ENCODE measurements around the gene NTRK1.

DNA sequence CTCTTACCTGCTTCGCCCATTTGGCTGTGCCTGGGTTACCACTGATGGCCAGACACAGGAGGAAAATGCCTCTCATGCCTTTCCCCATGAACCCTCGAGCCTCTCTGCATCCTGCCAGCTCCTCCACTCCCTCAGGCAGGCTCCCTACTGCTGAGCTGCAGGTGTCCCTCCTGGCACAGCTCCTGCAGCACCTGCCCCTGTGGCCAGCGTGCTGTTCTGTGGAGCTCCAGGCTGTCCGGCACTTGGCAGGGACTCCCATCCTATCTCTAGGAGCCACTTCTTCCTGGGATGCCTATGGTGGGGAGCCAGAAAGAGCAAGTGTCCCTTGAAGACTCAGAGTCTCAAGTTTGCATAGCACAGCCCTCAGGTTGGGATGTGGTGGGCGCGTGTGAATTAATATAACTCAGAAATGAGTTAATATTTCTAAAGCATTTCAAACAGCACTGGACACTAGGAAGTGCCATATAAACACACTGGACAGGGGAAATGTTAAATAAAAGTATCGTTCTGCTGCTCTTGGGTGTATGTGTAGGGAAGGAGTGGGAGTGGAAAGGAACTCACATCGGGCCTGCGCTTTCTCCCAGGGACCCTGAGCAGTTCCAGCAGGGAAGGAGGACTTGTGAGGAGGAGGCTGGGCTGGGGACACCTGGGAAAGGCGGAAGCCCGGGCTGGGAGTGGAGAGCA lies 62.5 kb downstream of the NTRK1 start:
- TF ChIP-seq, protein P1, sequence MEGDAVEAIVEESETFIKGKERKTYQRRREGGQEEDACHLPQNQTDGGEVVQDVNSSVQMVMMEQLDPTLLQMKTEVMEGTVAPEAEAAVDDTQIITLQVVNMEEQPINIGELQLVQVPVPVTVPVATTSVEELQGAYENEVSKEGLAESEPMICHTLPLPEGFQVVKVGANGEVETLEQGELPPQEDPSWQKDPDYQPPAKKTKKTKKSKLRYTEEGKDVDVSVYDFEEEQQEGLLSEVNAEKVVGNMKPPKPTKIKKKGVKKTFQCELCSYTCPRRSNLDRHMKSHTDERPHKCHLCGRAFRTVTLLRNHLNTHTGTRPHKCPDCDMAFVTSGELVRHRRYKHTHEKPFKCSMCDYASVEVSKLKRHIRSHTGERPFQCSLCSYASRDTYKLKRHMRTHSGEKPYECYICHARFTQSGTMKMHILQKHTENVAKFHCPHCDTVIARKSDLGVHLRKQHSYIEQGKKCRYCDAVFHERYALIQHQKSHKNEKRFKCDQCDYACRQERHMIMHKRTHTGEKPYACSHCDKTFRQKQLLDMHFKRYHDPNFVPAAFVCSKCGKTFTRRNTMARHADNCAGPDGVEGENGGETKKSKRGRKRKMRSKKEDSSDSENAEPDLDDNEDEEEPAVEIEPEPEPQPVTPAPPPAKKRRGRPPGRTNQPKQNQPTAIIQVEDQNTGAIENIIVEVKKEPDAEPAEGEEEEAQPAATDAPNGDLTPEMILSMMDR (IDR thresholded peaks at IDR 0.05) = no peak
- TF ChIP-seq POLR2A (IDR thresholded peaks at IDR 0.05) = no peak

Measured in testis (tissue), 2 donors.